K562 (cell line): ENCODE data around the gene ATXN1. TPM values are rescaled to one million over a fixed set of nuclear protein-coding genes. Genes with fewer than 3 reads are reported as not detected.

Experiments used
- ATAC-seq: fragments of 200-7000 bp; cut with Tn5 transposase; 3 replicates; pipeline ENCODE4 v1.9.1; 2020; ENCODE audit warnings: moderate library complexity
- BruUV-seq: library from RNA; stranded (reverse); fragments of 400-500 nt; replicated peaks from 2 replicates; lab custom pipeline; 2021; lab: Mats Ljungman, UMichigan
- CTCF ChIA-PET: fragments of 300-600 bp; formaldehyde crosslinking; extraction: SDS; loops from one replicate; lab custom pipeline; 2021; ENCODE audit warnings: low intra/inter-chr PET ratio; lab: Yijun Ruan, JAX
- POLR2A ChIA-PET: fragments of 300-600, 350-650 bp; sonication (Branson Sonifier 250); formaldehyde crosslinking; extraction: SDS; loops from one replicate; lab custom pipeline; 2021; ENCODE audit warnings: antibody characterized with exemption, inconsistent platforms; lab: Yijun Ruan, JAX
- DNase-seq, 4 experiments: peaks; one replicate each; pipeline versions ENCODE4 v3.0.0 to v3.0.0-alpha.2; 2011 to 2018; ENCODE audit warnings: low spot score in 3 of 4, mixed read lengths in 3 of 4; ENCODE audit errors: extremely low read depth in 1 of 4
- FAIRE-seq: peaks from 2 replicates; lab custom pipeline; 2011; peaks lifted over from hg19 to GRCh38; lab: Jason Lieb, UNC
- H2AFZ ChIP-seq: 2 replicates; pipeline ENCODE4 v1.6.0; 2011; ENCODE audit warnings: low read depth, low read length, control low read depth, inconsistent platforms
- H3K27ac ChIP-seq: fragments of 200-600 bp; 3 replicates; pipeline ENCODE4 v1.8.0; 2011; ENCODE audit warnings: low read depth, mild to moderate bottlenecking, control low read depth, inconsistent platforms, low read length, moderate library complexity, mixed read lengths; ENCODE audit errors: extremely low read depth
- H3K27me3 ChIP-seq, 2 experiments: fragments of 300-600 bp in 1 of 2; 2 replicates in 1 of 2; 3 replicates in 1 of 2; pipeline versions ENCODE4 v1.6.0 to v1.8.0; 2011; ENCODE audit warnings: inconsistent platforms in 2 of 2, low read length in 2 of 2, mild to moderate bottlenecking in 1 of 2, mixed read lengths in 1 of 2, moderate library complexity in 1 of 2; ENCODE audit not compliant: control insufficient read depth in 2 of 2, insufficient read depth in 2 of 2
- H3K36me3 ChIP-seq: fragments of 300-600 bp; 3 replicates; pipeline ENCODE4 v1.8.0; 2011; ENCODE audit warnings: mild to moderate bottlenecking, low read length, inconsistent platforms; ENCODE audit not compliant: control insufficient read depth, insufficient read depth
- H3K4me1 ChIP-seq, 2 experiments: fragments of 200-600 bp in 1 of 2; replicated peaks in 1 of 2; 2 replicates in 1 of 2; 3 replicates in 1 of 2; pipeline versions ENCODE4 v1.5.1 to v1.8.0; 2011; ENCODE audit warnings: inconsistent platforms in 2 of 2, low read length in 2 of 2, mild to moderate bottlenecking in 1 of 2, mixed read lengths in 1 of 2, moderate library complexity in 1 of 2; ENCODE audit not compliant: control insufficient read depth in 2 of 2, insufficient read depth in 2 of 2
- H3K4me2 ChIP-seq: 2 replicates; pipeline ENCODE4 v1.6.1; 2011; ENCODE audit warnings: low read length, control low read depth, inconsistent platforms, mixed read lengths; ENCODE audit not compliant: insufficient read depth
- H3K4me3 ChIP-seq: fragments of 200-600 bp; sonication (generic), shearing (Covaris generic); 2 replicates; pipeline ENCODE4 v1.5.1; 2016; ENCODE audit warnings: control low read depth, inconsistent platforms
- H3K79me2 ChIP-seq: fragments of 200-600 bp; 3 replicates; pipeline ENCODE4 v1.8.0; 2011; ENCODE audit warnings: low read length, inconsistent platforms; ENCODE audit not compliant: control insufficient read depth, insufficient read depth
- H3K9ac ChIP-seq, 2 experiments: 2 replicates each; pipeline versions ENCODE4 v1.6.0 to v1.6.1; 2011; ENCODE audit warnings: low read depth in 2 of 2, low read length in 2 of 2, control low read depth in 1 of 2, inconsistent platforms in 1 of 2, mild to moderate bottlenecking in 1 of 2, mixed read lengths in 1 of 2; ENCODE audit not compliant: insufficient read depth in 1 of 2
- H3K9me1 ChIP-seq: one replicate; pipeline ENCODE4 v1.6.0; 2011; ENCODE audit warnings: inconsistent platforms, mild to moderate bottlenecking, low read length, moderate library complexity; ENCODE audit not compliant: control insufficient read depth, insufficient read depth
- H3K9me3 ChIP-seq: replicated peaks from 2 replicates; pipeline ENCODE4 v1.5.1; 2011; ENCODE audit warnings: low read depth, low read length, inconsistent platforms; ENCODE audit not compliant: control insufficient read depth, insufficient read depth
- H4K20me1 ChIP-seq: replicated peaks from 2 replicates; pipeline ENCODE4 v1.6.1; 2011; ENCODE audit warnings: low read length, inconsistent platforms, mixed read lengths; ENCODE audit not compliant: control insufficient read depth, insufficient read depth
- GTF3C2 ChIP-seq: IDR thresholded peaks from 3 replicates; pipeline ENCODE4 v1.6.1; 2011; ENCODE audit warnings: borderline replicate concordance, mild to moderate bottlenecking, moderate library complexity; ENCODE audit not compliant: insufficient read length; ENCODE audit errors: extremely low read depth
- HMBOX1 ChIP-seq: sonication (generic); IDR thresholded peaks from 2 replicates; pipeline ENCODE4 v1.6.1; 2016
- ZNF785 ChIP-seq: fragments of 250-450 bp; sonication (Bioruptor Pico); IDR thresholded peaks from 2 replicates; pipeline ENCODE4 v1.4.0; 2020; ENCODE audit warnings: mild to moderate bottlenecking
- WGBS: fragments of 100-300 bp; shearing (Covaris generic); methylation state at CpG from one replicate; pipeline ENCODE4 v1.1.6; 2016; ENCODE audit warnings: low coverage, mixed read lengths; ENCODE audit not compliant: insufficient coverage; ENCODE audit errors: missing lambda C conversion rate; 5-methylcytosine and 5-hydroxymethylcytosine counted together
- in situ Hi-C: fragments of 300-500 bp; cut with MboI; formaldehyde crosslinking; loops from 4 replicates; pipeline ENCODE4 v1.15.0; 2018; ENCODE audit warnings: inconsistent platforms, mixed read lengths
- intact Hi-C: fragments of 100-400 bp; cut with micrococcal nuclease; formaldehyde crosslinking; loops from 2 replicates; pipeline ENCODE4 v1.14.2; 2022
- polyA plus RNA-seq, 8 experiments: library from polyadenylated mRNA; depleted of rRNA in 4 of 8; stranded (reverse) in 5 of 8; unstranded in 3 of 8; fragments of >200 nt; fragmentation: Nextera tagmentation in 2 of 8; fragmentation: Illumina TruSeq in 1 of 8; extraction: Ambion mirVana in 2 of 8; extraction: Trizol in 1 of 8; gene quantifications; 2 replicates each; pipeline versions ENCODE4 v1.2.1 to v1.2.3, GENCODE V29; 2011 to 2014; ENCODE audit warnings: inconsistent platforms in 1 of 8, missing spikeins in 1 of 8
- total RNA-seq, 7 experiments: library from RNA; depleted of rRNA in 6 of 7; stranded (reverse); fragments of >200 nt in 6 of 7; fragmentation: Illumina TruSeq in 2 of 7; extraction: Trizol in 2 of 7; gene quantifications; 2 replicates each; pipeline versions ENCODE4 v1.2.1 to v1.2.3, GENCODE V29; 2011 to 2021; ENCODE audit warnings: low replicate concordance in 1 of 7

The ATXN1 gene
- total and polyA plus RNA-seq, 9 of the 15 experiments (the other 6 are each of a cell fraction or from before 2014, with no cell fraction given) = under 0.01 to 1.2 (median 0.58) TPM

GRCh38 chr6:16392010-16392409, 369.2 kb downstream of the ATXN1 start:
- intact Hi-C loops (no loop called here), in situ Hi-C loops (no loop called here)
- H3K27me3 ChIP-seq = peaks cover 19 to 20% of the 10 kb centered on the region in 2 experiments; a peak in 4 of 5 replicates
- no peaks in the 10 kb centered on the region for H4K20me1 ChIP-seq
- no peak overlapping the region for H3K27ac ChIP-seq
- no peaks in the 10 kb centered on the region for H3K36me3 ChIP-seq
- ChIA-PET POLR2A (no interaction called here), CTCF (no interaction called here)
- no peaks in the 10 kb centered on the region for H3K79me2 ChIP-seq
- no peaks in the 10 kb centered on the region for H3K9me3 ChIP-seq
- WGBS = 38% methylated on average over 1 of the region's 1 CpG
- no peaks in the 10 kb centered on the region for H3K9me1 ChIP-seq
- H3K4me3 ChIP-seq = no peak overlapping the region
- no peak overlapping the region for H3K4me2 ChIP-seq
- no peak overlapping the region for H2AFZ ChIP-seq
- H3K4me1 ChIP-seq = peaks cover 0 to 5% of the 10 kb centered on the region in 2 experiments; a peak in 2 of 5 replicates
- no peak for ATAC-seq
- no peak for FAIRE-seq
- TF ChIP-seq HMBOX1 = no peak
- TF ChIP-seq ZNF785 (CRISPR knock-in tag) = no peak
- TF ChIP-seq GTF3C2 = no peak
- no peak for DNase-seq
- no TSS peak for BruUV-seq
- no peak overlapping the region for H3K9ac ChIP-seq
